ENCODE results near the gene PCTP.

DNA sequence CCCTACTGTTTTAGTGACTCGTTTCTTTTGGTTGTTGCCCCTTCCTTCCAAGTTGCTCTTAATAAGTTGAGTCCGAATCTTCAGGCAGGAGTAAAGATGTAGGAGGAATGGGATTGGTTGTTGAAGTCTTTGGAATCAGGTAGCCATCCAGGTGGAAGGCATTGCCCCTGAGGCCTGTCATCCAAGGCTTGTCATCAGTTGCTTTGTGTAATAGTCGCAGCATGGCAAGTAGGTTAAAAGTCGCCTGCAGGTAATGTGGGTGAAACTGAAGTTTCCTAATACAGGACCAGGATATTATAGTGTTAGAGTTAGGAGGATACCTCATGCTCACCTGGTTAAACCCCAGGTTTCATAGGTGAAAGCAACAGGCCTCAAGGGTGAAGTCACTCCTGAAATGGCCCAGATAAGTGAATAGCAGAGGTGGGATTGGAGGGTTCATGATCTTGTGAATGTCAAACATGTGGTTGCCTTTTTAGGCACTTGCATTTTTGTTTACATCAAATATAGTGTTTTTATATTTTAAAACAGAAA, 934 bp downstream of the PCTP start:
- TF ChIP-seq, protein P1, sequence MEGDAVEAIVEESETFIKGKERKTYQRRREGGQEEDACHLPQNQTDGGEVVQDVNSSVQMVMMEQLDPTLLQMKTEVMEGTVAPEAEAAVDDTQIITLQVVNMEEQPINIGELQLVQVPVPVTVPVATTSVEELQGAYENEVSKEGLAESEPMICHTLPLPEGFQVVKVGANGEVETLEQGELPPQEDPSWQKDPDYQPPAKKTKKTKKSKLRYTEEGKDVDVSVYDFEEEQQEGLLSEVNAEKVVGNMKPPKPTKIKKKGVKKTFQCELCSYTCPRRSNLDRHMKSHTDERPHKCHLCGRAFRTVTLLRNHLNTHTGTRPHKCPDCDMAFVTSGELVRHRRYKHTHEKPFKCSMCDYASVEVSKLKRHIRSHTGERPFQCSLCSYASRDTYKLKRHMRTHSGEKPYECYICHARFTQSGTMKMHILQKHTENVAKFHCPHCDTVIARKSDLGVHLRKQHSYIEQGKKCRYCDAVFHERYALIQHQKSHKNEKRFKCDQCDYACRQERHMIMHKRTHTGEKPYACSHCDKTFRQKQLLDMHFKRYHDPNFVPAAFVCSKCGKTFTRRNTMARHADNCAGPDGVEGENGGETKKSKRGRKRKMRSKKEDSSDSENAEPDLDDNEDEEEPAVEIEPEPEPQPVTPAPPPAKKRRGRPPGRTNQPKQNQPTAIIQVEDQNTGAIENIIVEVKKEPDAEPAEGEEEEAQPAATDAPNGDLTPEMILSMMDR (IDR thresholded peaks at IDR 0.05), result no peak
- no peak for TF ChIP-seq POLR2AphosphoS5 (IDR thresholded peaks at IDR 0.05)

Measured in transverse colon (tissue), 4 donors.